GM12864 (cell line): ENCODE data around the gene BICC1.

Source experiments
- DNase-seq: peaks from one replicate; pipeline ENCODE4 v3.0.0-alpha.2; 2011; ENCODE audit warnings: low read depth
- H3K4me3 ChIP-seq: 2 replicates; pipeline ENCODE4 v1.5.1; 2011; ENCODE audit warnings: mild to moderate bottlenecking, low read depth, low read length, control low read depth
- TF ChIP-seq, protein P1 (sequence below): IDR thresholded peaks from 2 replicates; pipeline ENCODE4 v1.5.1; 2011; ENCODE audit warnings: low read depth, mild to moderate bottlenecking, moderate library complexity, low read length, control low read depth, inconsistent platforms; ENCODE audit errors: missing control alignments

Gene BICC1

DNA sequence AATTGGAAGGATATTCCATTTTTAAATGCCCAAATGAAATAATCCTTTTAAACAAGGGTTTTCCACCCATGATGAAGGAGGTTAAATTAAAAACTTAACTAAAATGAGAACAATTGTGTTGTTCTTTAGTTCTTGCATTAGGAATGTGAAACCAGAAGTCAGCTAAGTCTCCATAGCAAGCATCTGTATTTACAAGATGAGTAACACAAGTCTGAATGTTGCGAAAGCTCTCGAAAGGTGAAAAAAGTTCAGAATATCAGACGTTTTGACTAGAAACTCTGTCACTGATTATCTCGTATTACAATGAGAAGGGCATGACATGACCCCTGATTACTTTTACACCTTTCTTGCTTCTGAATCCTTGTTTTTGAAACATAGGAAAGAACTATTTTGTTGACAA lies 149.6 kb downstream of the BICC1 start:
- DNase-seq = no peak
- H3K4me3 ChIP-seq = no peak overlapping the region
- TF ChIP-seq, protein P1, sequence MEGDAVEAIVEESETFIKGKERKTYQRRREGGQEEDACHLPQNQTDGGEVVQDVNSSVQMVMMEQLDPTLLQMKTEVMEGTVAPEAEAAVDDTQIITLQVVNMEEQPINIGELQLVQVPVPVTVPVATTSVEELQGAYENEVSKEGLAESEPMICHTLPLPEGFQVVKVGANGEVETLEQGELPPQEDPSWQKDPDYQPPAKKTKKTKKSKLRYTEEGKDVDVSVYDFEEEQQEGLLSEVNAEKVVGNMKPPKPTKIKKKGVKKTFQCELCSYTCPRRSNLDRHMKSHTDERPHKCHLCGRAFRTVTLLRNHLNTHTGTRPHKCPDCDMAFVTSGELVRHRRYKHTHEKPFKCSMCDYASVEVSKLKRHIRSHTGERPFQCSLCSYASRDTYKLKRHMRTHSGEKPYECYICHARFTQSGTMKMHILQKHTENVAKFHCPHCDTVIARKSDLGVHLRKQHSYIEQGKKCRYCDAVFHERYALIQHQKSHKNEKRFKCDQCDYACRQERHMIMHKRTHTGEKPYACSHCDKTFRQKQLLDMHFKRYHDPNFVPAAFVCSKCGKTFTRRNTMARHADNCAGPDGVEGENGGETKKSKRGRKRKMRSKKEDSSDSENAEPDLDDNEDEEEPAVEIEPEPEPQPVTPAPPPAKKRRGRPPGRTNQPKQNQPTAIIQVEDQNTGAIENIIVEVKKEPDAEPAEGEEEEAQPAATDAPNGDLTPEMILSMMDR = no peak

DNA sequence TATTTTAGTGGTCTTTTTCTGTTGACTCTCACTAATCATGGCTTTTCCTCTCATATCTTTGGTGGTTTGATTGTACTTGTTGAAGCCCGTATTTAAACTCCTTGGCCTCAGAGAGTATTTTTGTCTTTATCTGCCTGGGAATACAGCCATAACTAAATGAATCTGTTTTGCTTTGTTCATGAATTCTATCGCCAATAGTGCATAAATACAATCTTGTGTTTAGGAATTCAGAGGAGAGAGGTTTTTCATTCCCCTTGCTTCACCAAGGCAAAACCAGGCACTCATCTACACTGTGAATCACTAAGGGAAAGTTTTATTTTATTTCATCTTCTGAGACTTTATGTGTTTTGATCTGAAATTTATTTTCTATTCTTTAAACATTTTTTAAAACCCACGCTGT lies 152.7 kb downstream of the BICC1 start:
- TF ChIP-seq, protein P1 = no peak
- no peak for DNase-seq
- H3K4me3 ChIP-seq = no peak overlapping the region

DNA sequence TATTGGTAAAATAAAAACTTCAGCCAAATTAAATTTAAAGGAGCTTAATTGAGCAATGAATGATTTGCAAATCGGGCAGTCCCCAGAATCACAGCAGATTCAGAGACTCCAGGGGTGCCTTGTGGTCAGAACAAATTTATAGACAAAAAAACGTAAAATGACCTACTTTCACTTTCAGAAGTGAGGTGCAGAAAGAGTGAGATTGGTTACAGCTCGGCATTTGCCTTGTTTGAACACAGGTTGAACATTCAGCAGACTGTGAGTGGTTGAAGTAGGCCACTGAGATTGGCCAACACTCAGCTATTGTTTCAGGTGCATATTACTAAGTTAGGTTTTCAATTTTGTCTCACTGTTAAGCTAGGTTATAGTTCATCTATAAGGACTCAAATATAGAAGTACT lies 153.4 kb downstream of the BICC1 start:
- no peak for DNase-seq
- no peak overlapping the region for H3K4me3 ChIP-seq
- TF ChIP-seq, protein P1 = no peak

DNA sequence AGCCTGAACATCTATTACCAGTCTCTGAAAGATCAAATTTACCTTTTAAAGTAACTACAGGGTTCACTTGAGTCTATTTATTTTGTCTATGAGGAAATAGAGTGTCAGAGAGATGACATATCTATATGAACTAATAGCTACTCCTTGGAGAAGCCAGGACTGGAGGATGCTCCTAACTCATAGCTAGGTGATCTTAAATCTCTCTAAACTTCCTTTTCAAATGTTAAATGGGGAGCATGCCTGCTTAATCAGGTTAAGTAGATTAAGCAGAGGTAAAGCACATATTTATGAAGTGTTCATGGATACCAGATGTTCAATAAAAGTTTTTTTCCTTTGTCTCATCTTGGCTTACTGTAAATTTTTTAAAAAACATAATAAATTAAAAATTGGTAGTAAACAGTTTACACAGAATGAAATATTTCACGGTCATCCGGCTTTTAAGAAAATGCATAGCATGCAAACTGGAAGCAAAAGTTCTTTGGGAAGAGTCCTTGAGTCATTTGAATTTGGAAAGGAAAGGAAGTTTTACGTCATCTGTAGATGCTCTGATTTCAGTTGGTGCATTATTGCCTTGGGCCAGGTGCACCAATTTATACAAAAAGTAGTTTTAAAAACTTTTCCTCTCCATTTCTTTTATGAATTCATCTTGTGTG lies 155.1 kb downstream of the BICC1 start:
- TF ChIP-seq, protein P1 = no peak
- DNase-seq = no peak
- H3K4me3 ChIP-seq = no peak overlapping the region

DNA sequence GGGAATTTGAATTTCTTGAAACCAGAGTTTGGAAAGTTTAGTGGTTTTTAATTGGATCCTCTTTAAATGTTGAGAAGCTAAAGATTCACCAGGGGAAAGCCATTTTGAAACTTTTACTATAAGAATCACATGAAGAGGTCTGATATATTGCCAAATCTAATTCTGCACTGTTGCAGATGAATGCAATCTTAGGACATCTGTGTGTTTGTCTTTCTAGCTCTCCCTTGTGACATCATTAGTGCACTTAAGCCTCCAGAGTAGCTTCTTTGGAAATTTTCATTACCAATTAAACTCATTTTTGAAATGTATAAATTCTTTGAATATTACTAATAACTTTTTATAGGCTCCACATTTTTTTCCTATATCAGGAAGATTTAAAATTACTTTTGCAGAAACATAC lies 160.2 kb downstream of the BICC1 start:
- TF ChIP-seq, protein P1 = no peak
- H3K4me3 ChIP-seq = no peak overlapping the region
- DNase-seq = no peak

DNA sequence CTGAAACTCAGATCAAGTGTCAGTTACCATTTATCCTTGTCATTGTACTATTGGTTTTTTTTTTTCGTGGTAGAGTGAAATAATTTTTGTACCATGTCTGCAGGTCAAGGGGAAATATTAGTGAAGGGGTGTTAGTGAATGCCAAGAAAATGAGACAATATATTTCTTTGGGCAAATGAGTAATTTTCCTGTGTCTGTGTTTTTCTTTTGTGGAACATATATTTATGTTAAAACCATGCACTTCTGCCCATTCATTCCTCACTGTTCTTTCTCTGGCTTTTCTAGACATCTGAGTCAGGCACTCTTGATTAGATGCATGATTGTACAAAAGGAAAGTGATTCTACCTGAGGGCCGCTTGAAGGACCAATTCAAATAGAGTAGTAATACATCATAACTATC lies 161.6 kb downstream of the BICC1 start:
- TF ChIP-seq, protein P1 = no peak
- H3K4me3 ChIP-seq = no peak overlapping the region
- no peak for DNase-seq

DNA sequence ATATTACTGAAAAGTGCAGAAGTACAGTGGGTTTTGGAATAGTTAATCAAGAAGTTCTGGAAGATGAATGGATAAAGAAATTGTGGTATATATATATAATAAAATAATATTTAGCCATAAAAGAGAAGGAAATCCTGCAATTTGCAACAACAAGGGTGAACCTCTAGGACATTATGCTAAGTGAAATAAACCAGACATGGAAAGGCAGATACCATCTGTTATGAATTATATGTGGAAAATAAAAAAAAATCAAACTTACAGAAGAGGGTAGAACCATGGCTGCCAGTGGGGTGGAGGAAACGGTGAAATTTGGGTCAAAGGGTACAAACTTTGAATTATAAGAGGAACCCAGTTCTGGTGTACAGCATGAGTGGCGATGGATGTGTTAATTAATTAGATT lies 162.6 kb downstream of the BICC1 start:
- H3K4me3 ChIP-seq = no peak overlapping the region
- TF ChIP-seq, protein P1 = no peak
- DNase-seq = no peak
